Measurements from ENCODE around the gene NADK2.

NADK2 gene

GRCh38 chr5:36180556-36181350, 61.0 kb downstream of the NADK2 start:
- Histone ChIP-seq H3K27me3 (replicated peaks) (no peaks in the 10 kb centered on the region), H3K36me3 (replicated peaks) (peaks cover 7% of the 10 kb centered on the region), H3K4me3 (ENCODE audit: low read depth, low read length) (no peak overlapping the region), H3K27ac (no peak overlapping the region)
- in situ Hi-C loops (cut with HindIII; ENCODE audit: low pct_ligation_motif_present, low sequenced_read_pairs) = no loop called here
- no peak for TF ChIP-seq CTCF (IDR thresholded peaks at IDR 0.05; ENCODE audit: low read depth, low read length, missing control alignments)
- DNase-seq = no peak

- TF ChIP-seq CTCF (IDR thresholded peaks at IDR 0.05; ENCODE audit: low read depth, low read length, missing control alignments) = no peak
- Histone ChIP-seq H3K4me3 (ENCODE audit: low read depth, low read length) (no peak overlapping the region), H3K36me3 (replicated peaks) (peaks cover 8% of the 10 kb centered on the region), H3K27me3 (replicated peaks) (no peaks in the 10 kb centered on the region), H3K27ac (no peak overlapping the region)
- no peak for DNase-seq
- in situ Hi-C loops (cut with HindIII; ENCODE audit: low pct_ligation_motif_present, low sequenced_read_pairs) = no loop called here
These were observed 61.8 kb downstream of the NADK2 start for GRCh38 chr5:36179950-36180349.

GRCh38 chr5:36178524-36178890, 63.2 kb downstream of the NADK2 start:
- no peaks in the 10 kb centered on the region for H3K27me3 ChIP-seq (replicated peaks)
- no peak for TF ChIP-seq CTCF (IDR thresholded peaks at IDR 0.05; ENCODE audit: low read depth, low read length, missing control alignments)
- peaks cover 11% of the 10 kb centered on the region for H3K36me3 ChIP-seq (replicated peaks)
- no peak for DNase-seq
- in situ Hi-C loops (cut with HindIII; ENCODE audit: low pct_ligation_motif_present, low sequenced_read_pairs) = no loop called here
- H3K4me3 ChIP-seq (ENCODE audit: low read depth, low read length) = no peak overlapping the region
- H3K27ac ChIP-seq = no peak overlapping the region

GRCh38 chr5:36177715-36178523, 63.8 kb downstream of the NADK2 start:
- Histone ChIP-seq H3K27ac (no peak overlapping the region), H3K27me3 (replicated peaks) (no peaks in the 10 kb centered on the region), H3K4me3 (ENCODE audit: low read depth, low read length) (no peak overlapping the region), H3K36me3 (replicated peaks) (peaks cover 14% of the 10 kb centered on the region)
- in situ Hi-C loops (cut with HindIII; ENCODE audit: low pct_ligation_motif_present, low sequenced_read_pairs) = no loop called here
- TF ChIP-seq CTCF (IDR thresholded peaks at IDR 0.05; ENCODE audit: low read depth, low read length, missing control alignments) = peak; percentile 49
- DNase-seq = peak; percentile 24

GRCh38 chr5:36177154-36177553, 64.6 kb downstream of the NADK2 start:
- peaks cover 20% of the 10 kb centered on the region for H3K36me3 ChIP-seq (replicated peaks)
- in situ Hi-C loops (cut with HindIII; ENCODE audit: low pct_ligation_motif_present, low sequenced_read_pairs) = no loop called here

More at GRCh38 chr5:36177154-36177553, 64.6 kb downstream of the NADK2 start:
- no peak overlapping the region for H3K4me3 ChIP-seq (ENCODE audit: low read depth, low read length)
- DNase-seq = no peak
- TF ChIP-seq CTCF (IDR thresholded peaks at IDR 0.05; ENCODE audit: low read depth, low read length, missing control alignments) = no peak
- no peaks in the 10 kb centered on the region for H3K27me3 ChIP-seq (replicated peaks)
- no peak overlapping the region for H3K27ac ChIP-seq

Data from brain microvascular endothelial cell (primary cell).